GM12874 (cell line): ENCODE data around the gene SLC7A10.

ENCODE experiments used
- CTCF ChIP-seq: IDR thresholded peaks from 2 replicates; pipeline ENCODE4 v1.5.1; 2011; ENCODE audit warnings: low read depth, mild to moderate bottlenecking, control low read depth, low read length, moderate library complexity; ENCODE audit not compliant: insufficient read depth

SLC7A10 gene

DNA sequence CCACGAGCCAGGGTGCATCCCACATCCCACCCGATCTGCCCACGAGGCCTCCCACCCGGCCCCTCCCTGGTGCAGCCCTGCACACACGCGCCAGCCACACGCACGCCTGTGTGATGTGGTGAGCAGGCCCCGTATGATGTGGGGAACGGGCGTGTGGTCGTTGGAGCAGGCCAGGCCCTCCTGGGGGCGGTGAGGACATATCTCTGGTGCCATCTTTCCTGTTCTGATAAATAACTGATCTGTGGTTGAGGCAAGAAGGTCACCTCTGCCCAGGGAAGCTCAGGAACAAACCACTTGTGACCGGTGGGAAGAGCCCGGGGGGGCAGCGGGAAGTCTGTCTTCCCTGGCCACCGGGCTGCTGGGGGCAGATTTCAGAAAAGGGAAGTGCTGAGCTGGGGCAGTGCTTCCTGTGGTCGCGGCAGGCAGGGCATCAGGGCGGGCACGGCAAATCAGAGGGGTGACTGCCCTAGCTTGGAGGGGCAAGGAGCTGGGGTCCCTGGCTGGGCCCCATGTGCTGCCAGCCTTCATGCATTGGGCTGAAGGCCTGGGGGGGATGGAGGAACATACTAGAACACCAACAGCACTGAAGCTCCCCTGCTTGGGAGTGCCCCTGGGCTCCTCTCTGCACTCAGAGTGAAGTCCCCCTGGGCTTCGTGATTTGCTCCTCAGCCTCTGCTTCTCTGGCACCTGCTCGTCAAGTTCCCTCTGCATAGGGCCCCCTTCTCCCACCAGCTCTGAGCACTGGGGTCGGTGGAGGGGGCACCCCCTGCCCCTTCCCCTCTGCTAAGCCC, 35.2 kb upstream of the SLC7A10 start:
- TF ChIP-seq CTCF, result no peak

DNA sequence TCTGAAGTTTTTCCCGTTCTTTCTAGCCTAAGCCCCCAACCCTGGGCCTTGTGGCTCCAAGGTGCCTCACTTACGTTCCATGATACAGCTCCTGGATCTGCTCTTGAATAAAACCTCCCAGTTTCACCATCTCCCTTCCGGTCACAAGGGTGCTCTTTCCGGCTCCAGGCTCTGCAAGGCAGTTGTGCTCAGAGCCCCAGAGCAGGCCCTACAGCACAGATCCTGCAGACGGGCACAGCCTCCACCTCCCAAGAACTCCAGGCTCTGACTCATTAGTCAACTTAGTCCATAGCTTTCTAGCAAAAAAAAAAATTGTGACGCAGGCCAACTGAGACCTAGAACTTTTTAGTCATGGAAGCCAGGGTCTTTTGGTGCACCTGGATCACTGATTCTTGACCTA, 33.9 kb upstream of the SLC7A10 start:
- no peak for TF ChIP-seq CTCF

GRCh38 chr19:33257828-33258227, 32.2 kb upstream of the SLC7A10 start:
- no peak for TF ChIP-seq CTCF

DNA sequence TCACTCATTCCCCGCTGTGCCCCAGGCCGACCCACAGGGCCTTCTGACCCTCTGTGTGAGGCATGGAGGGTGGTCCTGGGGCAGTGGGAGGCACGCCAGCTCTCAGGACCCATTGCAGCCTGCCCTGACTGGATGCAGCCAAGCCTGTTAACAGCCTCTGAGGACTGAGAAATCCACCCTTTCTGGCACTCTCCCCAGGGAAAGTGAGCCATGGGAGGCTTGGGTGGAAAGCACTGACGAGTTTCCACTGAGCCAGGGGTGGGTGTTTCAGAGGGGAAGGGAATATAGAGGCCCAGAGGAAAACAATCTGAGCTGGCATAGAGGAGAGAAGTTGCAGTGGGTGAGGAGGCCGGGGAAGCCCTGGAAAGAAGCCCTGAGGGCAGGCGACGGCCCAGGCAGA, 30.6 kb upstream of the SLC7A10 start:
- TF ChIP-seq CTCF, result no peak

DNA sequence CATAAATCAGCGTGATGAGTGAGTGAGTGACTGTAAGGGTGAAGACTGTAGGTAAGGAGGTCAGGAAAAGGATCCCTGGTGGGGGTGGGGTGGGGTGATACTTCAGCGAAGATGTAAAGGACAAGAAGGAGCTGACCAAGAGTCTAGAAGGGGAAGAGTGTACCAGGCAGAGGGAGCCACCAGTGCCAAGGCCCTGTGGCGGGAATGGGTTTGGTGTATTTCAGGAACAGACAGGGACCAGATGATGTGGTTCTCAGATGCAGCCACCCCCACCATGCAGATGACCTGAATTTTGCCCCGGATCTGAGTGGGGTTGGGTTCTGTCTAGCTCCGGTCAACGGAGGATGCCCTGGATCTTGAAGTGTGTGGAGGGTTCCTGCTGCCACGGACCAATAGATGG, 30.1 kb upstream of the SLC7A10 start:
- no peak for TF ChIP-seq CTCF

- TF ChIP-seq CTCF, result no peak
Observed at GRCh38 chr19:33254245-33254824, 28.7 kb upstream of the SLC7A10 start.

DNA sequence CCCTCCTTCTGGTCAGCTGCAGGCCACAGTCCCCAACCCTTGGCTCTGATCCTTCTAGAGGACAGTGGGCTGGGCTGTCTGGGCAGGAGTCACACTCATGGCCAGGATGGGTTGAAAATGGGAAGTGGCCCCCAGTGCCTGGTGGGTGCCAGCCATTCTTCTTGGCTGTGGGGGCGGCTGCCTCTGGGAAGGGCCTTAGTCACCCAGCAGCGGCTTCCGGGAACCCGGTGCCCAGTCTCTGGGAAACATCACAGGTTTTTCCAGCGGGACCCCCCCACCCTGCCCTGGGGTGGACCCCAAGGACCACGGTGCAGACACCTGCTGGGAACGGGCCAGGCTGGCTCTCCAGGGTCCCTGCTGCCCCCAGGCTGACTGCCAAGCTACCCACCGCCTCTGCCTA, 27.3 kb upstream of the SLC7A10 start:
- no peak for TF ChIP-seq CTCF
